Measurements from ENCODE around the gene ATP10A.
"Not testable (repeated sequence)": the region's sequence is repeated elsewhere in the genome, so short reads cannot be mapped to it uniquely, and the experiment has no call there.

Gene ATP10A

DNA sequence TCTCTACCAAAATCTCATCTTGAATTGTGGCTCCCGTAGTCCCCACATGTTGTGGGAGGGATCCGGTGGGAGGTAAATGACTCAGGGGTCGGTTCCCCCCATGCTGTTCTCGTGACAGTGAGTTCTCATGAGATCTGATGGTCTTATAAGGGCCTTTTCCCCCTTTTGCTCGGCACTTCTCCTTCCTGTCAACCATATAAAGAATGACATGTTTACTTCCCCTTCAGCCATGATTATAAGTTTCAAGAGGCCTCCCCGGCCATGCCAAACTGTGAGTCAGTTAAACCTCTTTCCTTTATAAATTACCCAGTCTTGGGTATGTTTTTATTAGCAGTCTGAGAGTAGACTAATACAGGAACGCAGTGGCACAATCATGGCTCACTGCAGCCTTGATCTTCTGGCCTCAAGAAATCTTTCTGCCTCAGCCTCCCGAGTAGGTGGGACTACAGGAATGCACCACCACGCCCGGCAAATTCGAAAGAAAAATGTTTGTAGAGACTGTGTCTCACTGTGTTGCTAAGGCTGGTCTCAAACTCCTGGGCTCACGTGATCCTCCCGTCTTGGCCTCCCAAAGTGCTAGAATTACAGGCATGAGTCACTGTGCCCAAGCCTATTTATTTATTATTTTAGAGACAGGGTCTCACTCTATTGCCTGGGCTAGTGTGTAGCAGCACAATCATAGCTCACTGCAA is 101.0 kb downstream of the ATP10A start:
- peak overlapping the region in 1 of 2 donors; percentile 42 for H3K27ac ChIP-seq
- no peak overlapping the region for H3K4me3 ChIP-seq
- no peak for DNase-seq (ENCODE audit: low spot score)
- TF ChIP-seq, protein P1, sequence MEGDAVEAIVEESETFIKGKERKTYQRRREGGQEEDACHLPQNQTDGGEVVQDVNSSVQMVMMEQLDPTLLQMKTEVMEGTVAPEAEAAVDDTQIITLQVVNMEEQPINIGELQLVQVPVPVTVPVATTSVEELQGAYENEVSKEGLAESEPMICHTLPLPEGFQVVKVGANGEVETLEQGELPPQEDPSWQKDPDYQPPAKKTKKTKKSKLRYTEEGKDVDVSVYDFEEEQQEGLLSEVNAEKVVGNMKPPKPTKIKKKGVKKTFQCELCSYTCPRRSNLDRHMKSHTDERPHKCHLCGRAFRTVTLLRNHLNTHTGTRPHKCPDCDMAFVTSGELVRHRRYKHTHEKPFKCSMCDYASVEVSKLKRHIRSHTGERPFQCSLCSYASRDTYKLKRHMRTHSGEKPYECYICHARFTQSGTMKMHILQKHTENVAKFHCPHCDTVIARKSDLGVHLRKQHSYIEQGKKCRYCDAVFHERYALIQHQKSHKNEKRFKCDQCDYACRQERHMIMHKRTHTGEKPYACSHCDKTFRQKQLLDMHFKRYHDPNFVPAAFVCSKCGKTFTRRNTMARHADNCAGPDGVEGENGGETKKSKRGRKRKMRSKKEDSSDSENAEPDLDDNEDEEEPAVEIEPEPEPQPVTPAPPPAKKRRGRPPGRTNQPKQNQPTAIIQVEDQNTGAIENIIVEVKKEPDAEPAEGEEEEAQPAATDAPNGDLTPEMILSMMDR (IDR thresholded peaks at IDR 0.05), result no peak

DNA sequence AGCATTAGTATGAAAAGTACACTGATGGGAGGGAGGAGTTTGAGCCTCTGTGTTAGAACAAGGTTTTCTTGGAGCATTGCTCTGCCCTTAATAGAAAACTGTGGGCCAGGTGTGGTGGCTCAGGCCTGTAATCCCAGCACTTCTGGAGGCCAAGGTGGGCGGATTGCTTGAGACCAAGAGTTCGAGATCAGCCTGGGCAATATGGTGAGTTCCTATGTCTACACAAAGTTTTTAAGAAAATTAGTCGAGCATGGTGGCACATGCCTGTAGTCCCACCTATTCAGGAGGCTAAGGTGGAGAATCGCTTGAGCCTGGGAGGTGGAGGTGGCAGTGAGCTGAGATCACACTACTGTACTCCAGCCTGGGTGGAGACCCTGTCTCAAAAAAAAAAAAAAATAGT is 103.7 kb downstream of the ATP10A start:
- DNase-seq (ENCODE audit: low spot score), result no peak
- TF ChIP-seq, protein P1 (IDR thresholded peaks at IDR 0.05), result no peak
- Histone ChIP-seq H3K4me3 (no peak overlapping the region), H3K27ac (no peak overlapping the region)

DNA sequence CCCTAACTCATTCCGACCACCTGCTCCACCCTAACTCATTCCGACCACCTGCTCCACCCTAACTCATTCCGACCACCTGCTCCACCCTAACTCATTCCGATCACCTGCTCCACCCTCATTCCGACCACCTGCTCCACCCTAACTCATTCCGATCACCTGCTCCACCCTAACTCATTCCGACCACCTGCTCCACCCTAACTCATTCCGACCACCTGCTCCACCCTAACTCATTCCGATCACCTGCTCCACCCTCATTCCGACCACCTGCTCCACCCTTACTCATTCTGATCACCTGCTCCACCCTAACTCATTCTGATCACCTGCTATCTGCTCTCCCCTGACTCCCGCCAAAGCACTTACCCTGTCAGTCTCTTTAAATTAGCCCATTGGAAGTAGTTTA is 104.5 kb downstream of the ATP10A start:
- not testable (repeated sequence) for H3K27ac ChIP-seq; DNase-seq (ENCODE audit: low spot score); H3K4me3 ChIP-seq

DNA sequence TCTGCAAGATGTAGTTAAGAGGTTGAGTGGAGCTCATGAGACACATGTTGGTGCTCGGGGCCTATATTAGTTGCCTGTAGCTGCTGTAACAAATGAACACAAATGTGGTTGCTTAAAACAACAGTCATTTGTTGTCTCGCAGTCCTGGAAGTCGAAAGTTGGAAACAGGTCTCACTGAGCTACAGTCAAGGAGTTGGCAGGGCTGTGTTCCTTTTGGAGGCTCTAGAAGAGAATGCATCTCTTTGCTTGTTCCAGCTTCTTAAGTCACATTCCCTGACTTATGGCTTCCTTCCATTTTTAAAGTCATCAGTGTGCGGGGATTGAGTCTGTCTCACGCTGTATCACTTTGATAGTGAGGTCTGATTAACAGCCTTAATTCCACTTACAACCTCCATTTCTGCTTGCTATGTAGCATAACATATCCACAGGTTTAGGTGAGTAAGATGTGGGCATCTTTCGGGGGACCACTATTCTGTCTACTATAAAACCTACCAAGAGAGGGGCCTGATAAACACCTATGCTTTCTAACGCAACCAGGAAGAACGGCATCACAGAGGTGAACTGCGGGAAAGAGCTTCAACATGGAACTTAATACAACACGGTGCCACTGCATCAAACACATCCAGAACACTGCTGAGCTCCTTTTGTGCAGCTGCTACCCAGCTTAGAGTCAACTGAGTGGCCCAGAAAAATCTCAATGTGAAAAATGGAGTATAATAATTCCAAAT is 119.4 kb downstream of the ATP10A start:
- Histone ChIP-seq H3K4me3 (peak overlapping the region; percentile 34), H3K27ac (peak overlapping the region; percentile 82 to 83)
- no peak for DNase-seq (ENCODE audit: low spot score)
- TF ChIP-seq, protein P1 (IDR thresholded peaks at IDR 0.05), result no peak

DNA sequence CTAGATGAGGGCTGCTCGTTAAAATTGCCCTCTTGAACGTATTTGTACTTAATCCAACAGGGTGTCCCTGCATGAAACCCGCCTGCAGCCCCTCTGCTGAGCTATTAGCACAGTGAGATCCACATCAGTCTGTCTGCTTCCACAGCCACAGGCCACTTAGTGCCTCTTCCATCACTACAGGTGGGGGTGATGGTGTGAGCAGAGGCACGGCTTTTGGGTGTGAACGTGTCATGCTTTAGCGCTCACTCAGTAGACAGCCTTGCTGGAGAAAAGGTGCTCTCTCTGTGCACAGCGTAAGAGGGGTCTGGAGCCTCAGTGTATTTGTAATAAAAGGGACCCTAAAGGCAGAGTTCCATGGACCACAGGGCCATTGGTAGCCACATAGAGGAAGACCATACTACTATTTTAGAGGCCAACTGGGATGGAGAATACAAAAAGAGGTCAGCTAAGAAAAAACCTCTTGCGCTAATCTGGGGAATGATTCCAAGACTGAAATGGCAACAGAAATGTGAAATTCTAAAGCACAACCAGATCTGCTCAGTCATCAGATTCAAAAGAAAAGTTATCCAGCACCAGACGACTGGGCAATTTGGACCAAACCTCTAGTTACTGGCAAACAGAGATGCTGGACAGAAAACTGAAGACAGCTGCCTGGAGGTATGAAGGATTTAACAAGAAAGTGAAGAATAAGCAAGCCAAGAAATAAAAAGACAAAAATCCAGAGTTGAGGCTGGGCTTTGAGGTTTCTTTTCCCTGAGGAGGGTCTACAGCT is 120.2 kb downstream of the ATP10A start:
- Histone ChIP-seq H3K27ac (peak overlapping the region; percentile 82 to 83), H3K4me3 (peak overlapping the region; percentile 34)
- DNase-seq (ENCODE audit: low spot score), result no peak
- TF ChIP-seq, protein P1 (IDR thresholded peaks at IDR 0.05), result no peak

- DNase-seq (ENCODE audit: low spot score), result no peak
- TF ChIP-seq, protein P1 (IDR thresholded peaks at IDR 0.05), result no peak
- H3K4me3 ChIP-seq, result no peak overlapping the region
- peak overlapping the region; percentile 82 to 83 for H3K27ac ChIP-seq
These were observed 120.9 kb downstream of the ATP10A start for GRCh38 chr15:25742041-25742730.

- peak overlapping the region; percentile 83 to 84 for H3K27ac ChIP-seq
- TF ChIP-seq, protein P1 (IDR thresholded peaks at IDR 0.05), result no peak
- H3K4me3 ChIP-seq, result no peak overlapping the region
- no peak for DNase-seq (ENCODE audit: low spot score)
These were observed 121.9 kb downstream of the ATP10A start for GRCh38 chr15:25741256-25741580.
